ENCODE measurements around the gene TRIM52. TPM values are rescaled to one million over a fixed set of nuclear protein-coding genes. Genes with fewer than 3 reads are reported as not detected.

TRIM52 gene
- total and polyA plus RNA-seq, 10 of the 15 experiments (the other 5 are each of a cell fraction or from before 2014, with no cell fraction given) = 1.4 to 24.3 (median 8.1) TPM

- no peak for TF ChIP-seq RELB (IDR thresholded peaks at IDR 0.05; ENCODE audit: low read depth)
- no peak for TF ChIP-seq NR2F1 (conservative IDR thresholded peaks at IDR 0.05)
- no peak for TF ChIP-seq ELK1 (IDR thresholded peaks at IDR 0.05; ENCODE audit: low read depth, low read length)
- TF ChIP-seq YBX1 (IDR thresholded peaks at IDR 0.05) = no peak
- TF ChIP-seq ZBTB11 (CRISPR knock-in tag; IDR thresholded peaks at IDR 0.05) = no peak; the same call in 1 of the 2 replicates
- no peak for TF ChIP-seq PBX3 (IDR thresholded peaks at IDR 0.05; ENCODE audit: insufficient replicate concordance, low read depth, low read length)
- TF ChIP-seq E2F8 (IDR thresholded peaks at IDR 0.05; ENCODE audit: low read depth, partially characterized antibody) = no peak
- no peak for TF ChIP-seq ZBTB4 (CRISPR knock-in tag; IDR thresholded peaks at IDR 0.05)
- no peak for TF ChIP-seq TBL1XR1 (IDR thresholded peaks at IDR 0.05; ENCODE audit: low read depth, low read length)
Observed at GRCh38 chr5:181261320-181262049, 542 bp upstream of the TRIM52 start (continued).

Measured in GM12878 (cell line).